Spleen (tissue), 11 donors: Measurements from ENCODE around the gene DCAF5. TPM values are rescaled to one million over a fixed set of nuclear protein-coding genes. Genes with fewer than 3 reads are reported as not detected.

Experiments used
- DNase-seq: peaks from one replicate; pipeline ENCODE4 v3.0.0-alpha.2; 2020
- H3K27ac ChIP-seq, 8 donors: fragments of 200-600 bp; sonication (generic) in 7 of 8; 1 replicate in 4 of 8; 2 replicates in 4 of 8; pipeline versions ENCODE4 v1.5.0 to v1.8.0; 2016 to 2021; ENCODE audit warnings: inconsistent platforms in 4 of 8, mild to moderate bottlenecking in 4 of 8, moderate library complexity in 1 of 8
- H3K27me3 ChIP-seq, 7 donors: fragments of 200-600 bp; sonication (generic) in 6 of 7; replicated peaks in 1 of 7; 1 replicate in 4 of 7; 2 replicates in 3 of 7; pipeline versions ENCODE4 v1.5.0 to v1.8.0; 2016 to 2021; ENCODE audit warnings: inconsistent platforms in 3 of 7, mild to moderate bottlenecking in 1 of 7
- H3K36me3 ChIP-seq, 6 donors: fragments of 200-600 bp; sonication (generic) in 5 of 6; 1 replicate in 4 of 6; 2 replicates in 2 of 6; pipeline versions ENCODE4 v1.5.0 to v1.8.0; 2016 to 2021; ENCODE audit warnings: inconsistent platforms in 2 of 6
- H3K4me1 ChIP-seq, 6 donors: fragments of 200-600 bp; sonication (generic) in 5 of 6; 1 replicate in 3 of 6; 2 replicates in 3 of 6; pipeline versions ENCODE4 v1.5.0 to v1.8.0; 2016 to 2021; ENCODE audit warnings: inconsistent platforms in 3 of 6
- H3K4me3 ChIP-seq, 8 donors: fragments of 200-600 bp; sonication (generic) in 7 of 8; 1 replicate in 4 of 8; 2 replicates in 4 of 8; pipeline versions ENCODE4 v1.5.0 to v1.8.0; 2016 to 2021; ENCODE audit warnings: inconsistent platforms in 4 of 8, mild to moderate bottlenecking in 4 of 8, moderate library complexity in 2 of 8
- H3K9me3 ChIP-seq, 8 donors: fragments of 200-600 bp; sonication (generic) in 7 of 8; 1 replicate in 4 of 8; 2 replicates in 4 of 8; pipeline versions ENCODE4 v1.5.0 to v1.8.0; 2016 to 2021; ENCODE audit warnings: inconsistent platforms in 4 of 8
- CTCF ChIP-seq, 11 experiments: fragments of 200-600 bp in 7 of 11; fragments of 450-650 bp in 4 of 11; sonication (generic) in 4 of 11; IDR thresholded peaks in 8 of 11; conservative IDR thresholded peaks in 3 of 11; 1 replicate in 7 of 11; 2 replicates in 4 of 11; pipeline versions ENCODE4 v1.4.0 to v1.8.0; 2016 to 2021; ENCODE audit warnings: antibody characterized with exemption in 11 of 11, inconsistent platforms in 4 of 11, mild to moderate bottlenecking in 1 of 11
- POLR2A ChIP-seq, 3 donors: fragments of 450-650 bp; IDR thresholded peaks; one replicate each; pipeline ENCODE4 v1.5.1; 2017; ENCODE audit warnings: antibody characterized with exemption in 3 of 3, mild to moderate bottlenecking in 1 of 3
- POLR2AphosphoS5 ChIP-seq, 3 donors: sonication (generic); formaldehyde crosslinking; IDR thresholded peaks; one replicate each; pipeline ENCODE4 v1.5.1; 2017; ENCODE audit warnings: antibody characterized with exemption in 3 of 3
- WGBS, 5 donors: extraction: QIAGEN DNeasy Blood & Tissue Kit in 3 of 5; methylation state at CpG; one replicate each; pipeline versions ENCODE4 v1.1.5 to v1.1.7; 2013 to 2018; 5-methylcytosine and 5-hydroxymethylcytosine counted together
- intact Hi-C: fragments of 100-400 bp; cut with DNase I; formaldehyde crosslinking; loops from one replicate; pipeline ENCODE4 v1.15.0; 2023; ENCODE audit warnings: low total_unique reads
- polyA plus RNA-seq, 3 donors: library from polyadenylated mRNA; stranded (reverse); fragments of 200-250 nt; gene quantifications; one replicate each; pipeline ENCODE4 v1.2.1, GENCODE V29; 2013
- total RNA-seq, 7 donors: library from RNA; depleted of rRNA in 3 of 7; stranded (reverse); fragments of >200 nt in 3 of 7; fragmentation: NEBNext Ultra II Directional in 4 of 7; extraction: Animal tissue kit (Norgen Biotek cat#: 25700) in 4 of 7; gene quantifications; one replicate each; pipeline versions ENCODE4 v1.1.0 to v1.2.1, GENCODE V29; 2016 to 2021
- donor health status: healthy with polysubstance abuse.
- donor health status: DM: no; HTN: no; CAD: no; lungs with moderate emphysema.
- donor health status: DM: no; HTN: no; CAD: no.
- donor health status: Bipolar disorder and iron deficiency.
- donor health status: healthy.
- donor health status: DM: no; HTN: no; CAD: no.
- donor health status: DM: yes; HTN: yes; CAD: no.

The DCAF5 gene
- total and polyA plus RNA-seq, 10 donors: 10.3 to 60.6 (median 44.1) TPM

GRCh38 chr14:69059658-69060623 lies 93.0 kb downstream of the DCAF5 start:
- Histone ChIP-seq H3K27me3 (no peaks in the 10 kb centered on the region), H3K27ac (peak overlapping the region in 5 of 8 donors; percentile 20 to 71 (median 40)), H3K9me3 (no peaks in the 10 kb centered on the region), H3K4me3 (no peak overlapping the region), H3K4me1 (peaks cover 0 to 43% (median 10%) of the 10 kb centered on the region in 6 donors), H3K36me3 (peaks cover 2 to 100% (median 52%) of the 10 kb centered on the region in 6 donors)
- no peak for DNase-seq
- intact Hi-C loops: no loop called here
- no peak for TF ChIP-seq POLR2A (IDR thresholded peaks at IDR 0.05)
- peak in 1 of 3 donors; percentile 24 for TF ChIP-seq POLR2AphosphoS5 (IDR thresholded peaks at IDR 0.05)
- WGBS, 5 donors: 71 to 83% (median 79%) methylated on average over 8 of the region's 8 CpGs

- Histone ChIP-seq H3K4me1 (peaks cover 0 to 66% (median 27%) of the 10 kb centered on the region in 6 donors), H3K27me3 (no peaks in the 10 kb centered on the region), H3K9me3 (no peaks in the 10 kb centered on the region), H3K4me3 (no peak overlapping the region), H3K36me3 (peaks cover 4 to 92% (median 56%) of the 10 kb centered on the region in 6 donors), H3K27ac (no peak overlapping the region)
- no peak for TF ChIP-seq POLR2A (IDR thresholded peaks at IDR 0.05)
- TF ChIP-seq POLR2AphosphoS5 (IDR thresholded peaks at IDR 0.05): no peak
- no peak for TF ChIP-seq CTCF (IDR thresholded peaks at IDR 0.05 in 8 of 11, conservative IDR thresholded peaks at IDR 0.05 in 3 of 11)
- intact Hi-C loops: no loop called here
- WGBS, 5 donors: 66 to 89% (median 67%) methylated on average over 2 to 3 of the region's 3 CpGs
- DNase-seq: no peak
Measured at GRCh38 chr14:69055999-69056788, 96.7 kb downstream of the DCAF5 start.

- 91 to 98% (median 95%) methylated on average over 21 of the region's 21 CpGs for WGBS, 5 donors
- peaks cover 4 to 81% (median 46%) of the 10 kb centered on the region in 6 donors for H3K36me3 ChIP-seq
- intact Hi-C loops: no loop called here
Measured at GRCh38 chr14:69055125-69055524, 97.8 kb downstream of the DCAF5 start.

More at GRCh38 chr14:69055125-69055524, 97.8 kb downstream of the DCAF5 start:
- no peaks in the 10 kb centered on the region for H3K9me3 ChIP-seq
- no peak overlapping the region for H3K4me3 ChIP-seq
- TF ChIP-seq POLR2AphosphoS5 (IDR thresholded peaks at IDR 0.05) (peak in 1 of 3 donors; percentile 61), CTCF (IDR thresholded peaks at IDR 0.05 in 8 of 11, conservative IDR thresholded peaks at IDR 0.05 in 3 of 11) (no peak), POLR2A (IDR thresholded peaks at IDR 0.05) (no peak)
- peaks cover 8 to 70% (median 37%) of the 10 kb centered on the region in 6 donors for H3K4me1 ChIP-seq
- H3K27me3 ChIP-seq: no peaks in the 10 kb centered on the region
- no peak for DNase-seq
- H3K27ac ChIP-seq: no peak overlapping the region
